SU-DHL-6 (cell line): ENCODE data around the gene NUBPL.

Experiments used
- H2AFZ ChIP-seq: fragments of 200-600 bp; sonication (generic); 2 replicates; pipeline ENCODE4 v1.6.1; 2014; ENCODE audit warnings: low read depth, mild to moderate bottlenecking, moderate library complexity, mixed read lengths, antibody characterized with exemption, low read length; ENCODE audit not compliant: severe bottlenecking
- H3F3A ChIP-seq: fragments of 200-600 bp; shearing (Covaris generic); 2 replicates; pipeline ENCODE4 v1.6.0; 2016; ENCODE audit warnings: antibody characterized with exemption, mild to moderate bottlenecking; ENCODE audit not compliant: insufficient read depth
- H3K27ac ChIP-seq: fragments of 200-600 bp; sonication (generic); 2 replicates; pipeline ENCODE4 v1.5.1; 2016; ENCODE audit warnings: low read depth, mild to moderate bottlenecking, low read length, moderate library complexity, mixed read lengths
- H3K27me3 ChIP-seq: fragments of 200-600 bp; sonication (generic), shearing (Covaris generic); 2 replicates; pipeline ENCODE4 v1.6.0; 2014; ENCODE audit warnings: mild to moderate bottlenecking, low read length
- H3K36me3 ChIP-seq: fragments of 200-600 bp; sonication (generic); 2 replicates; pipeline ENCODE4 v1.6.1; 2014; ENCODE audit warnings: mild to moderate bottlenecking, low read length, mixed read lengths
- H3K4me2 ChIP-seq: fragments of 300-600, 200-600 bp; shearing (Covaris generic), sonication (generic); 2 replicates; pipeline ENCODE4 v1.6.0; 2014; ENCODE audit warnings: low read length, low read depth, mild to moderate bottlenecking; ENCODE audit not compliant: poor library complexity, severe bottlenecking
- H3K4me3 ChIP-seq: fragments of 200-600 bp; sonication (generic); 2 replicates; pipeline ENCODE4 v1.5.1; 2014; ENCODE audit warnings: antibody characterized with exemption, low read length, mild to moderate bottlenecking, mixed read lengths; ENCODE audit not compliant: insufficient read depth, poor library complexity, severe bottlenecking
- H3K79me2 ChIP-seq: fragments of 200-600 bp; sonication (generic); 2 replicates; pipeline ENCODE4 v1.6.1; 2014; ENCODE audit warnings: mild to moderate bottlenecking, low read length, moderate library complexity; ENCODE audit not compliant: insufficient read depth
- H3K9ac ChIP-seq: fragments of 200-600 bp; sonication (generic); 2 replicates; pipeline ENCODE4 v1.7.0; 2014; ENCODE audit warnings: mild to moderate bottlenecking, low read length
- H3K9me2 ChIP-seq: fragments of 200-600 bp; sonication (generic); replicated peaks from 2 replicates; pipeline ENCODE4 v1.6.1; 2014; ENCODE audit warnings: low read length; ENCODE audit not compliant: insufficient read depth
- H3K9me3 ChIP-seq: fragments of 200-600 bp; sonication (generic); 2 replicates; pipeline ENCODE4 v1.6.1; 2014; ENCODE audit warnings: low read length, mixed read lengths; ENCODE audit not compliant: insufficient read depth
- H4K20me1 ChIP-seq: fragments of 200-600 bp; sonication (generic); 2 replicates; pipeline ENCODE4 v1.6.1; 2014; ENCODE audit warnings: low read depth, mild to moderate bottlenecking, antibody characterized with exemption, low read length, moderate library complexity, mixed read lengths
- EZH2phosphoT487 ChIP-seq: fragments of 200-600 bp; sonication (generic), shearing (Covaris generic); conservative IDR thresholded peaks from 2 replicates; pipeline ENCODE4 v1.6.1; 2018; ENCODE audit warnings: mild to moderate bottlenecking, antibody characterized with exemption, low read length, moderate library complexity, mixed read lengths
- TF ChIP-seq, protein P1 (sequence below): fragments of 200-600 bp; sonication (generic); IDR thresholded peaks from one replicate; pipeline ENCODE4 v1.5.1; 2017; ENCODE audit warnings: antibody characterized with exemption, mild to moderate bottlenecking, low read length, moderate library complexity; ENCODE audit not compliant: insufficient read depth, poor library complexity, severe bottlenecking

Gene NUBPL

GRCh38 chr14:31592122-31592521, 30.9 kb downstream of the NUBPL start:
- Histone ChIP-seq H3K9ac (no peak overlapping the region), H3K9me2 (no peaks in the 10 kb centered on the region), H3K27me3 (no peaks in the 10 kb centered on the region), H3K27ac (no peak overlapping the region), H3K4me3 (no peak overlapping the region), H3K36me3 (no peaks in the 10 kb centered on the region), H4K20me1 (0 out of 2 replicates have a peak, but pooled peaks cover 2% of the 10 kb centered on the region), H3K79me2 (no peaks in the 10 kb centered on the region), H3F3A (no peaks in the 10 kb centered on the region), H2AFZ (no peak overlapping the region), H3K9me3 (no peaks in the 10 kb centered on the region), H3K4me2 (no peak overlapping the region)
- TF ChIP-seq EZH2phosphoT487: no peak
- TF ChIP-seq, protein P1, sequence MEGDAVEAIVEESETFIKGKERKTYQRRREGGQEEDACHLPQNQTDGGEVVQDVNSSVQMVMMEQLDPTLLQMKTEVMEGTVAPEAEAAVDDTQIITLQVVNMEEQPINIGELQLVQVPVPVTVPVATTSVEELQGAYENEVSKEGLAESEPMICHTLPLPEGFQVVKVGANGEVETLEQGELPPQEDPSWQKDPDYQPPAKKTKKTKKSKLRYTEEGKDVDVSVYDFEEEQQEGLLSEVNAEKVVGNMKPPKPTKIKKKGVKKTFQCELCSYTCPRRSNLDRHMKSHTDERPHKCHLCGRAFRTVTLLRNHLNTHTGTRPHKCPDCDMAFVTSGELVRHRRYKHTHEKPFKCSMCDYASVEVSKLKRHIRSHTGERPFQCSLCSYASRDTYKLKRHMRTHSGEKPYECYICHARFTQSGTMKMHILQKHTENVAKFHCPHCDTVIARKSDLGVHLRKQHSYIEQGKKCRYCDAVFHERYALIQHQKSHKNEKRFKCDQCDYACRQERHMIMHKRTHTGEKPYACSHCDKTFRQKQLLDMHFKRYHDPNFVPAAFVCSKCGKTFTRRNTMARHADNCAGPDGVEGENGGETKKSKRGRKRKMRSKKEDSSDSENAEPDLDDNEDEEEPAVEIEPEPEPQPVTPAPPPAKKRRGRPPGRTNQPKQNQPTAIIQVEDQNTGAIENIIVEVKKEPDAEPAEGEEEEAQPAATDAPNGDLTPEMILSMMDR: no peak

DNA sequence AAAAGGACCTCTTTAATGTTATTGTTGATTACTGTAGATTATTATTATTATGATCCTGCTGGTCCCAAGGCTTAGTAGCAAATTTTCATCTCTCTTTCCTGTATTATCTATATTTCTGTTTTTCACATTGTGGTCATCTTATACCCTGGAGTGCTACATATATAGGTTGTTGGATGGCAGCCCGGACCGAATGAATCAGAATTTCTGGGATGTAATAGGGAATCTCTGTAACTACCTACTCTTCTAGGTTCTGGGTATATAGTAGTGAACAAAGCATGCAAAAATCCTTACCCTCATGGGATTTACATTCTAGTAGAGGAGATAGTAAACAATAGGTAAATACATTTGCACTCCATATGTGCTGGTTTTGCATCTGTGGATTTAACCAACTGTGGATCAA, 31.4 kb downstream of the NUBPL start:
- no peaks in the 10 kb centered on the region for H3K27me3 ChIP-seq
- no peaks in the 10 kb centered on the region for H3K9me3 ChIP-seq
- H3K4me3 ChIP-seq: no peak overlapping the region
- no peaks in the 10 kb centered on the region for H3K79me2 ChIP-seq
- H2AFZ ChIP-seq: no peak overlapping the region
- H3K9ac ChIP-seq: no peak overlapping the region
- no peaks in the 10 kb centered on the region for H3K36me3 ChIP-seq
- no peaks in the 10 kb centered on the region for H3F3A ChIP-seq
- no peak overlapping the region for H3K4me2 ChIP-seq
- no peak overlapping the region for H3K27ac ChIP-seq
- TF ChIP-seq EZH2phosphoT487: no peak
- TF ChIP-seq, protein P1: no peak
- H4K20me1 ChIP-seq: 0 out of 2 replicates have a peak, but pooled peaks cover 2% of the 10 kb centered on the region
- no peaks in the 10 kb centered on the region for H3K9me2 ChIP-seq

- H3K27ac ChIP-seq: no peak overlapping the region
- no peaks in the 10 kb centered on the region for H3K27me3 ChIP-seq
- no peak overlapping the region for H2AFZ ChIP-seq
- no peaks in the 10 kb centered on the region for H3K79me2 ChIP-seq
- H3F3A ChIP-seq: no peaks in the 10 kb centered on the region
- H3K36me3 ChIP-seq: no peaks in the 10 kb centered on the region
- no peak overlapping the region for H3K4me2 ChIP-seq
- H3K9ac ChIP-seq: no peak overlapping the region
- no peaks in the 10 kb centered on the region for H3K9me2 ChIP-seq
- TF ChIP-seq EZH2phosphoT487: no peak
- TF ChIP-seq, protein P1: no peak
- 0 out of 2 replicates have a peak, but pooled peaks cover 2% of the 10 kb centered on the region for H4K20me1 ChIP-seq
- no peaks in the 10 kb centered on the region for H3K9me3 ChIP-seq
- no peak overlapping the region for H3K4me3 ChIP-seq
Observed at GRCh38 chr14:31596342-31597095, 35.3 kb downstream of the NUBPL start.
